Breast epithelium (tissue), 3 donors: ENCODE measurements around the gene GARRE1.

Experiments used
- POLR2A ChIP-seq: fragments of 450-650 bp; IDR thresholded peaks from one replicate; pipeline ENCODE4 v1.6.1; 2016; ENCODE audit warnings: antibody characterized with exemption, mild to moderate bottlenecking, moderate library complexity
- POLR2AphosphoS5 ChIP-seq, 3 donors: sonication (generic); formaldehyde crosslinking; IDR thresholded peaks; one replicate each; pipeline ENCODE4 v1.6.1; 2017; ENCODE audit warnings: antibody characterized with exemption in 3 of 3
- TF ChIP-seq, protein P1 (sequence below), 3 donors: fragments of 450-650 bp; IDR thresholded peaks; one replicate each; pipeline ENCODE4 v1.5.1; 2016 to 2017; ENCODE audit warnings: antibody characterized with exemption in 3 of 3, mild to moderate bottlenecking in 3 of 3, moderate library complexity in 3 of 3

DNA sequence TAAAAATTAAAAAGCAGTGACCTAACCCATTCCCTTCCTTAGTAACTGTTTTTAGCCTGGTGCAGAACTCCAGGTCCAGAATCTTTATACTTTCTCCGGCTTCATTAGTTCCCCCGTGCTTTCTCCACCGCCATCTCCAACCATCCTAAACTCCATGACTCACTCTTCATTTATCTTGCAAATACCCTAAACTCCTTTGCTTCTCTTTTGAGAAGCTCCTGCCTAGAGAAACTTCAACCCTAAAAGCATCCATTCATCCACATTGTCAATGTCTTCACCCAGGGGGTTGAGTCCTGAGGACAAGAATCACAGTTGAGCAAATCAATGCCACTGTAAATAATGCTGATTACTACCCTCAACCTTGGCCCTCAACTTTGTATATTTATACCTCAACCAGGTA, 17.1 kb upstream of the GARRE1 start:
- TF ChIP-seq, protein P1, sequence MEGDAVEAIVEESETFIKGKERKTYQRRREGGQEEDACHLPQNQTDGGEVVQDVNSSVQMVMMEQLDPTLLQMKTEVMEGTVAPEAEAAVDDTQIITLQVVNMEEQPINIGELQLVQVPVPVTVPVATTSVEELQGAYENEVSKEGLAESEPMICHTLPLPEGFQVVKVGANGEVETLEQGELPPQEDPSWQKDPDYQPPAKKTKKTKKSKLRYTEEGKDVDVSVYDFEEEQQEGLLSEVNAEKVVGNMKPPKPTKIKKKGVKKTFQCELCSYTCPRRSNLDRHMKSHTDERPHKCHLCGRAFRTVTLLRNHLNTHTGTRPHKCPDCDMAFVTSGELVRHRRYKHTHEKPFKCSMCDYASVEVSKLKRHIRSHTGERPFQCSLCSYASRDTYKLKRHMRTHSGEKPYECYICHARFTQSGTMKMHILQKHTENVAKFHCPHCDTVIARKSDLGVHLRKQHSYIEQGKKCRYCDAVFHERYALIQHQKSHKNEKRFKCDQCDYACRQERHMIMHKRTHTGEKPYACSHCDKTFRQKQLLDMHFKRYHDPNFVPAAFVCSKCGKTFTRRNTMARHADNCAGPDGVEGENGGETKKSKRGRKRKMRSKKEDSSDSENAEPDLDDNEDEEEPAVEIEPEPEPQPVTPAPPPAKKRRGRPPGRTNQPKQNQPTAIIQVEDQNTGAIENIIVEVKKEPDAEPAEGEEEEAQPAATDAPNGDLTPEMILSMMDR (IDR thresholded peaks at IDR 0.05): no peak
- TF ChIP-seq POLR2A: no peak
- no peak for TF ChIP-seq POLR2AphosphoS5 (IDR thresholded peaks at IDR 0.05)
